ENCODE data around the gene MYO3B.

MYO3B gene

GRCh38 chr2:170213651-170214050 is 35.7 kb downstream of the MYO3B start:
- no peak for DNase-seq

GRCh38 chr2:170214309-170214948 is 36.5 kb downstream of the MYO3B start:
- no peak for DNase-seq

DNA sequence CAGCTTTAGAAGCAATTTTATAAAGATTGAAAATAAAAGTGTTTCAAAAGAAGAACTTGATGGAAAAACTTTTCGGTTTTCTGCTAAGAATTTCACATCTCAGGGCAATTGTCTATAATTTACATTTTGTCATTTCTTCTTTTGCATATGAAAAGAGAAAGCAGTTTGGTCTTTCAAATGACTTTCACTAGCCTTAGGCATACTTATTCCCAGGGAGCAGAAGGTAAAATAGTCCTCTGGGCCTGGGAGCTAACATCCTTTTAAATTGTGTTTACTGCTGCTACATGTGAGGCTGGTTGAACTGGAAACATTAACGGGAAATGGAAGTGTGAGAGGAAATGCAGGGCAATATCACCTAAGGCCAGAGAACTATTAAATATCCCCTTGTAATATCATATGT is 37.1 kb downstream of the MYO3B start:
- DNase-seq, result no peak

- no peak for DNase-seq
These were observed 38.5 kb downstream of the MYO3B start for GRCh38 chr2:170216428-170216827.

DNA sequence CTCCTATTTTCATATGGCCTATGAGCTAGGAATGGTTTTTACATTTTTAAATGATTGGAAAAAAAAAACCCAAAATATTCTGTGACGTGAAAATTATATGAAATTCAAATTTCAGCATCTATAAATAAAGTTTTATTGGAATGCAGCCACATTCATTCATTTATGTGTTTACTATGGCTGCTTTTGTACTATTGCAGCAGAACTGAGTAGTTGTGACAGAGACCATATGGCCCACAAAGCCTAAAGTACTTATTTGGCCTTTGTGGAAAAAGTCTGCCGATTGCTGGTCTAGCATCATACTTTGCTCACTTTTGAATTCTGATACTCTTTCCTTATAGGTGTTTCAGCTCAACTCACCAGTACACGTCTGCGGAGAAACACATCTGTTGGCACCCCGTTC is 39.0 kb downstream of the MYO3B start:
- no peak for DNase-seq

GRCh38 chr2:170217778-170218251 is 39.9 kb downstream of the MYO3B start:
- DNase-seq, result no peak

DNA sequence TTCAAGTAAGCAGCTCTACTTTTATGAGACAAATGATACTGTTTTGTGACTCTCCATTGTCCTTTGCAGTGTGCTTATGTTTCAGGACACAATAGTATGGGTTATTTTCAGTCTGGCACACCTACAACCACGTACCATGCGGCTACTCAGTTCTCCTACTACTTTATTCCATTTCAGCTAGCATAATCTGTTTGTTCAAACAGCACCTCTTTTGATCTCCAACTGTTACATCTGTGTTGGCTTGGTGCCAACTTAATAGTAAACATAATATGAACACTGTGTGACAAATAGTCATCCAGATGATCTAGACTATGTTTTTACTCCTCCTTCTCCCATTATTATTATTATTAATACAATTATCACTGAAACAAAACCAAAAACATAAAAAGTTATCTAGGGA is 40.5 kb downstream of the MYO3B start:
- DNase-seq, result peak; percentile 72

DNA sequence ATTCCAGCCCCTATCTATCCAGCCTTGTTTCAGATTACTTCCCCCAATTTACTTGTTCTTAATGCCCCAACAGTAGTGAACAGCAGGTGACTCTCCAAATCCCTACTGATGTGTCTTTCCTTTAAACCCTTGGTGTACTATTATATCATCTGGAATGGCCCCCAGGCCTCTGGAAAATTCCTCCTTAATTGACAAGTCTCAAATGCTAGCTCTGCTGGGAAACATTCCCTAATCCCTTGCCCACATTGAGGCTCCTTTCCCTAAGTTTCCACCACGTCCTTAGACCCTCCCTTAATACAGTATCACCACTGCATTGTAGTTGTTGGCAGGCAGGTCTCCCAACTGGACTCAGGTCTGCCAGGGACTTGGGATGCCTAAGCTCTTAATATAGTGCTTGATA is 41.0 kb downstream of the MYO3B start:
- DNase-seq, result no peak

DNA sequence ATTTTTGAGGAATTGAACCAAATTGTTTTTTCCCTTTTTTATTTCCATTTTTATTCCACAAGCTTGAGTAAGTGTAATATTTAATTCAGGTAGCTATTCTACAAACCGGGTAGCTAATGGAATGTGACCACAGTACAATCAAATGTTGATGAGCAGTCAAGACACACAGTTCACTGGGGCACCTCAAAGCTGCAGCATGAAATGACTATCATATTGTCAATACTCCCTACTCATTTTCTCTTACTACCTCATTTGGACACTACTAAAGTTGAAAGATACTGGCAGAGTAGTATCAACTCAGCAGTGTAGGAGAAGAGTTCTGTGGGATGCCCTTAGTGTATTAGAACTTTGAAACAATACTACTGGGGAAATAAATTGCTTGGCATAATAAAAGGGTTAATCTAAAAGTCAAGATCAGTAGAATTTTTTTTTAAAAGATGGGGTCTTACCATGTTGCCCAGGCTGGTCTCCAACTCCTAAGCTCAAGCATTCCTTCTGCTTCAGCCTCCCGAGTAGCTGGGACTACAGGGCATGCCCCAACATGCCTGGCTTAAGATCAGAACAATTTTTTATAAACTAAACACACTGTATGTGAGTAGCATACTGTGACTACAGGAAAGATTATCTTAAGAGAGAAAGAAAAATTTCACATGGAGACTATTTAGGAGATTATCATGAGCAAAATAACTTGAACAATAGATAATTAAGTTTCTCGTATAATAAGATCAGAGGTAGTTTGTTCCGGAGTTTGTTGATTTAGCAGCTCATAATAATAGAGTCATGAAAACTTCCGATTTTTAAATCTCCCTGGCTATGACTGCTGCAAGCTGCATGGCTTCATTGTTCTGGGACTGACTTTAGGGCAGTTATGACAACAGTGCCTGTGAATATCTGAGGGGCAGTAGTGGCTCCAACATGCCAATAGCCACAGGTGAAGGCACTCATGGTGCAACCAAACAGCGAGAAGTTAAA is 43.7 kb downstream of the MYO3B start:
- peak; percentile 16 for DNase-seq

GRCh38 chr2:170222298-170222697 is 44.4 kb downstream of the MYO3B start:
- DNase-seq, result no peak

DNA sequence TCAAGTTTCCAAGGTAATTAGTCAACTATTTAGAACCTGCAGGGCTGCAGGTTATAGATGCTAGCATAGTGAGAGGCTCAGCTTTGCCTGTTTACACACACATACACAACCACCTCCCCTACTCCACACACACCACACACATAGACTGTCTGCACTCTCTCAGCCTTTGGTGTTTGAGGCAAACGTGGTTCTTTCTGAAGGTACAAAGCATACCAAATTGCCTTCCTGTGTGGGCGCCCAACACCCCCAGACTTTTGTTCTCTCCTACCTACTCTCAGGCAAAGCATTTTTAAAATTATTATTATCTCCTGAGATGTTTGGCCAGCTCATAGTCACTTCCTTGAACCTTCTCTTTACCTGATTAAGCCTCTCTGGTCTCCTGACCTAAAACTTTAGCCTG is 44.9 kb downstream of the MYO3B start:
- no peak for DNase-seq

DNA sequence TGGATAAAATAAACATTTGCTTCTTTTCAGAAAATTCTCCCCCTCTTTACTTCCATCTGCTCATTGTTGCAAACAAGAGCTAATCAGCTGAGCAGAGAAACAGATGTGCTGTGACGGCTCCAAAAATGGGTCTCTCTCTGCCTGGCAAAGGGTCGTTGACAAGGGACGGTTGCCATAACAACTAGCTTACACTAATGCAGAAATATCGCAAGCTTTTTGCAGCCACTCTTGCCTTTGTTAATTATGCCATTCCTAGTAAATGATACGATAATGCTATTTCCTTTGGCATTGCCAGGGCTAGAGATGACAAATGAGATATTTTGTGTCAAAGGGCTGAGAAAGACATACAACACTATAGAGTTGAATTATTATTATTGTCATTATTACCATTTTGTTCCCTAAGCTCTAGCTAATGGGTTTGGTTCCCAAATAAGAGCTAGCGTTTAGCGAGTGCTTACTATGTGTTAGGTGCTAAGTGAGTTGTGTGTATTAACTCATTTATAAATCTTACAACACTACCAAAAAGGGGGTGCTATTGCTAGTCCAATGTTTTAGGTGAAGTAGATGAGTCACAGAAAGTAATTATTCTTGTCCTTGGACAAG is 46.8 kb downstream of the MYO3B start:
- DNase-seq, result no peak

DNA sequence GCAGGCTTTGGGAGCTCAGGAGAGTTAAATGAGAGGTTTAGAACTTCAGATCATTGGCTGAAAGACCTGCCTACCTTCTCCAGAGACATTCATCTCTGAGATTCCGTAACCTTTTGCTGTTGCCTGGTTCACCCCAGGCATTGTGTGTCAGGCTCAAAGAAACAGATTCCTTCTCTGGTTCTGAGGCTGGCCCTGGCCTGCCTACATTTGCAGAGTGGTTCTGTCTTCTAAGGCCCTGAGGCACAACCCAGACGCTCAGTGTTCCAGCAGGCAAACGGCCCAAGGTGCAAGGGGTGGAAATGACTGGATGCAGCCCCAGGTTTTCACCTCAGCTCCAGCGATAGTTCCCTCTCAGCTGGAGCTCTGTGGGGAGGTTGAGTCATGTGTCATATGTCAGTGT is 48.3 kb downstream of the MYO3B start:
- no peak for DNase-seq

- no peak for DNase-seq
These were observed 49.6 kb downstream of the MYO3B start for GRCh38 chr2:170227507-170227947.

DNA sequence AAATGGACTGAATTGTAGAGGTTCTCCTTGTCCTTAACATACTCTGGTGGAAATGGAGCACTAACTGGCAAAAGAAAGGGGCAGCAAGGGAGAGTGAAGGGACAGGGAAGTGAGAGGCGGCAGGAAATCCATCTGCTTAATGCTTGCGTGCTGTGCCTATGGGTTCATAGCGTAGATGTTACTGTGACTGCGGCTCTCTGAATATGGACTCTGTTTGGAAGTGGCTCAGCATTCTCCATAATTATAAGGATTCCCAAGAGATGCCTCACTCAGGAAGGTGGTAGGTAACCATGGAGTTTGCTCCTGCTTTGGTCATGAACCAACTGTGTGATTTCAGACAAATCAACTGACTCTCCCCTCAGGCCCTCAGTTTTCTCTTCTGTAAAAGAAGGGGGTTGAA is 50.0 kb downstream of the MYO3B start:
- no peak for DNase-seq

- no peak for DNase-seq
These were observed 50.5 kb downstream of the MYO3B start for GRCh38 chr2:170228429-170228828.

DNA sequence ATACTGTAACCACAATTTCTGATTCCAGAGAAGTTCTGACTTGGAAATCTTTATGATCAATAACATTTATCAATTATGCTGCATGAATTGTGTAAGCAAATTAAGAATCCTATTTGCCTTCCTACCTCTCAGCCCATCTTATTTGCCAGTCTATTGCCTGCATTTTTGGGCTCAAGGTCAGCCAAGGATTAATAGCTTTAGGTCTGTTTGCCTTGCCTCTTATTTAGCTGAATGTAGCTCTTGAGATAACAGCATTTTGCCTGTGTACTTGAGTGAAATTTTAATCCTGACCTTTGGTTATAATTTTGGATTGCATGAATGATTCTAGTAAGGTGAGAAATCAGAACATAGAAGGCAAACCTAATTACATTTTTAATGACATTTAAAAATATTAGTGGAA is 51.2 kb downstream of the MYO3B start:
- DNase-seq, result no peak

GRCh38 chr2:170229744-170230143 is 51.8 kb downstream of the MYO3B start:
- DNase-seq, result no peak

GRCh38 chr2:170235860-170236679 is 58.1 kb downstream of the MYO3B start:
- DNase-seq, result peak; percentile 45

DNA sequence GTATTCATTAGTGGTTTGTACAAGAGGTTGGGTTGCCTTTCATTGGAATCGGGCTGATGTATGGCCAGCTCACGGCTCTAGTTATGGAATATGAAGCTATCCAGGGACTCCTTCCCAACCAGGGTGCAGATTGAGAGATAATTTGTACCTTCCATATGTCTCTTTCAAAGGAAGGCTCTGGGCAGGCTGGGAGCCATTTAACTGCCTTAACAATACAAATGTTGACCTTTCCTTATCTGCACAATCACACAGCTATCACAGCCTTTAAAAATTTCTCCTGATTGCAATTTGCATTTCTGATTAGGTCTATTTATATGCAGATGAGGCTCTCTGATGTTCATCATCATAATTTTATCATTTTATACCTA is 58.7 kb downstream of the MYO3B start:
- no peak for DNase-seq

DNA sequence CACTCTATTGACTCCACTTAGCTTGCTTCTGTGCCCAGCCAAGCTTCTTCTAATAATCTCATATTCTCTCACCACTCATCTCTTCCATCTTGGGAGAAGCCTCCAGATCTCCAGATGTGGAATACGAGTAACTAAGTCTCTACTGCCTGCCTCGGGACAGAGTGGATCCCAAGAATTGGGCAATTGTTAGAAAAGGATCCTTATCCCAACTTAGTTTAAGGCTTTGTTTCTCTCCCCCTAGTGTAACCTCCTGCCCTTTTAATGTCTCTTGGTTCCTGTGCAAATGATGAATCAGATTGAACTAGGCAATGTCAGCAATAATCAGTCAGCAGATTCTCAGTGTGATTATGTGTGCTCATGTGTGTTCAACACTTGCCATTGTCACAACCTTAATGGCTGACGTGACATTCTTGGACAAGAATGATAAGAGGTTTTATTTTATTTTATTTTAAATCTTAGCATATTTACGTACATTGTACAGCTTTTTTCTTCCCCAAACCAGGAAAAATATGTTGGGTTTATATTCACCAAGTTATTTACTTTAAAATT is 59.7 kb downstream of the MYO3B start:
- no peak for DNase-seq

GRCh38 chr2:170238776-170239175 is 60.8 kb downstream of the MYO3B start:
- no peak for DNase-seq

DNA sequence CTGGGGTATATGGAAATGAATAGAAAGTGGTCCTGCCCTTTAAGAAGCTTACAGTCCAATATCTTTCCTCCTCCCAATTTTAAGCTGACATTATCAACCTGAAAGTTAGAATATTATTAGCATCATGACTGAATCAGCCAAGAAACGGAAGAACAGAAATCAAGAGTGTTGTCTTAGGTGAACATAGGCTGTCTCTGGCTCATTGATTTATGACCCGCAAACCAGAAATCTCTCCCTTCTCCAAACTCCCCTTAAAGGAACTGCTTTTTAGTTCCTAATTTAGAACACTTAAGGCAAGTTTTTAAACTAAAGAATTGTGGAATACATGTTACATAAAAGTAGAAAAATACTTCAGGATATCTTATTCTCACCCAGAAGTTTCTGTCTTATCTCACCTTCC is 62.7 kb downstream of the MYO3B start:
- DNase-seq, result no peak

Measured in NCI-H510A (cell line).